ENCODE results near the gene CYP19A1.

GRCh38 chr15:51342227-51342999, 4.0 kb upstream of the CYP19A1 start:
- TF ChIP-seq CTCF (IDR thresholded peaks at IDR 0.05; ENCODE audit: poor library complexity) (no peak), EZH2 (IDR thresholded peaks at IDR 0.05; ENCODE audit: borderline replicate concordance) (no peak)
